Coronary artery (tissue), 2 donors: ENCODE data around the gene RAI1.

Experiments used
- DNase-seq: peaks from one replicate; pipeline ENCODE4 v3.0.0-alpha.2; 2017; ENCODE audit warnings: low spot score
- H3K27ac ChIP-seq, 2 donors: fragments of 200-600 bp; sonication (generic); one replicate each; pipeline ENCODE4 v1.5.1; 2016 to 2019
- H3K4me3 ChIP-seq: fragments of 200-600 bp; sonication (generic); 2 replicates; pipeline ENCODE4 v1.5.1; 2016; ENCODE audit warnings: mild to moderate bottlenecking, moderate library complexity
- TF ChIP-seq, protein P1 (sequence below): fragments of 200-600 bp; sonication (generic); IDR thresholded peaks from one replicate; pipeline ENCODE4 v1.5.1; 2019; ENCODE audit warnings: antibody characterized with exemption

Gene RAI1

DNA sequence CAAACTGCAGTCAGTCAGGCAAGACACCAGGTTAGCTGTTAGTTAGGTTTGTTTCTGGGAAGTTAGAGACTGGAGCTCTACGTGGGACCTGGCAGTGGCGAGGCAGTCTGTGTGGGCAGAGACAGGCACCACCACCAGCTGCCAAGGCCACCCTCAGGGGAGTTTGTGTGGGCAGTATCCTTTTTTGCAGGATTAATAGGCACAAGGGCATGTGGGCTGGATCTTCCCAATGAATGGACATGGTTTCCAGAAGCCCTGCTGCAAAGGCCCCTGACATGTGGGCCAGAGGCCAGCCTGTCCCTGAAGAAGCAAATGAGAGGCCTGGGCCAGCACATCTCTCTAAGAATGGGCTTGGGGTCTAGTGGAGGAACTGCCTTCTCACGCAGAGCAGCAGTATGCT, 174.7 kb downstream of the RAI1 start:
- TF ChIP-seq, protein P1, sequence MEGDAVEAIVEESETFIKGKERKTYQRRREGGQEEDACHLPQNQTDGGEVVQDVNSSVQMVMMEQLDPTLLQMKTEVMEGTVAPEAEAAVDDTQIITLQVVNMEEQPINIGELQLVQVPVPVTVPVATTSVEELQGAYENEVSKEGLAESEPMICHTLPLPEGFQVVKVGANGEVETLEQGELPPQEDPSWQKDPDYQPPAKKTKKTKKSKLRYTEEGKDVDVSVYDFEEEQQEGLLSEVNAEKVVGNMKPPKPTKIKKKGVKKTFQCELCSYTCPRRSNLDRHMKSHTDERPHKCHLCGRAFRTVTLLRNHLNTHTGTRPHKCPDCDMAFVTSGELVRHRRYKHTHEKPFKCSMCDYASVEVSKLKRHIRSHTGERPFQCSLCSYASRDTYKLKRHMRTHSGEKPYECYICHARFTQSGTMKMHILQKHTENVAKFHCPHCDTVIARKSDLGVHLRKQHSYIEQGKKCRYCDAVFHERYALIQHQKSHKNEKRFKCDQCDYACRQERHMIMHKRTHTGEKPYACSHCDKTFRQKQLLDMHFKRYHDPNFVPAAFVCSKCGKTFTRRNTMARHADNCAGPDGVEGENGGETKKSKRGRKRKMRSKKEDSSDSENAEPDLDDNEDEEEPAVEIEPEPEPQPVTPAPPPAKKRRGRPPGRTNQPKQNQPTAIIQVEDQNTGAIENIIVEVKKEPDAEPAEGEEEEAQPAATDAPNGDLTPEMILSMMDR: no peak
- no peak for DNase-seq
- no peak overlapping the region for H3K4me3 ChIP-seq
- H3K27ac ChIP-seq: peak overlapping the region in 1 of 2 donors; percentile 7

- Histone ChIP-seq H3K4me3 (no peak overlapping the region), H3K27ac (peak overlapping the region in 1 of 2 donors; percentile 7)
- TF ChIP-seq, protein P1: no peak
- no peak for DNase-seq
Observed at GRCh38 chr17:17856386-17856785, 175.1 kb downstream of the RAI1 start.

GRCh38 chr17:17857496-17857895, 176.2 kb downstream of the RAI1 start:
- TF ChIP-seq, protein P1: no peak
- Histone ChIP-seq H3K27ac (no peak overlapping the region), H3K4me3 (no peak overlapping the region)
- no peak for DNase-seq

GRCh38 chr17:17859909-17860765, 178.9 kb downstream of the RAI1 start:
- peak overlapping the region in 1 of 2 donors; percentile 32 for H3K27ac ChIP-seq
- TF ChIP-seq, protein P1: peak; percentile 92
- H3K4me3 ChIP-seq: no peak overlapping the region
- no peak for DNase-seq

- TF ChIP-seq, protein P1: no peak
- Histone ChIP-seq H3K4me3 (no peak overlapping the region), H3K27ac (no peak overlapping the region)
- DNase-seq: no peak
Observed at GRCh38 chr17:17860766-17861107, 179.5 kb downstream of the RAI1 start.
